Measurements from ENCODE around the gene BRSK2.

The BRSK2 gene

DNA sequence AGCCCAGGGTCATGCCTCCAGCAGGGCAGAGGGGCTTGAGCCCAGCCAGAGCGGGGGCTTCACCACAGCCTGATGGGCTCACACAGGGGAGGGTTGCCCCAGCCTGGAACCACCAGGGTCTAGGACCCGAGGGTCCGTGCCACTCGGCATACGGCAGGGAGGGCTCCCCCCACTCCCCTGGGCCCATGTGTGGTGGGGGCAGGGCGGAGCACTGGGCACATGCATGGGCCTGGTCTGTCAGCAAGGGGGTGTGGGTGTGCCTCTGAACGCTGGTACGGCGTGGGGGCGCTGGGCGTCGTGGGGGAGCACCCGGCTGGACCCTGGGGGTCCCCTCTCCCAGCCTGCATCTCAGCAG is 67.6 kb downstream of the BRSK2 start:
- FAIRE-seq, result no peak
- DNase-seq (ENCODE audit: insufficient read length, low spot score), result no peak
- TF ChIP-seq, protein P1, sequence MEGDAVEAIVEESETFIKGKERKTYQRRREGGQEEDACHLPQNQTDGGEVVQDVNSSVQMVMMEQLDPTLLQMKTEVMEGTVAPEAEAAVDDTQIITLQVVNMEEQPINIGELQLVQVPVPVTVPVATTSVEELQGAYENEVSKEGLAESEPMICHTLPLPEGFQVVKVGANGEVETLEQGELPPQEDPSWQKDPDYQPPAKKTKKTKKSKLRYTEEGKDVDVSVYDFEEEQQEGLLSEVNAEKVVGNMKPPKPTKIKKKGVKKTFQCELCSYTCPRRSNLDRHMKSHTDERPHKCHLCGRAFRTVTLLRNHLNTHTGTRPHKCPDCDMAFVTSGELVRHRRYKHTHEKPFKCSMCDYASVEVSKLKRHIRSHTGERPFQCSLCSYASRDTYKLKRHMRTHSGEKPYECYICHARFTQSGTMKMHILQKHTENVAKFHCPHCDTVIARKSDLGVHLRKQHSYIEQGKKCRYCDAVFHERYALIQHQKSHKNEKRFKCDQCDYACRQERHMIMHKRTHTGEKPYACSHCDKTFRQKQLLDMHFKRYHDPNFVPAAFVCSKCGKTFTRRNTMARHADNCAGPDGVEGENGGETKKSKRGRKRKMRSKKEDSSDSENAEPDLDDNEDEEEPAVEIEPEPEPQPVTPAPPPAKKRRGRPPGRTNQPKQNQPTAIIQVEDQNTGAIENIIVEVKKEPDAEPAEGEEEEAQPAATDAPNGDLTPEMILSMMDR (IDR thresholded peaks at IDR 0.05; ENCODE audit: insufficient read depth, missing control alignments), result no peak

DNA sequence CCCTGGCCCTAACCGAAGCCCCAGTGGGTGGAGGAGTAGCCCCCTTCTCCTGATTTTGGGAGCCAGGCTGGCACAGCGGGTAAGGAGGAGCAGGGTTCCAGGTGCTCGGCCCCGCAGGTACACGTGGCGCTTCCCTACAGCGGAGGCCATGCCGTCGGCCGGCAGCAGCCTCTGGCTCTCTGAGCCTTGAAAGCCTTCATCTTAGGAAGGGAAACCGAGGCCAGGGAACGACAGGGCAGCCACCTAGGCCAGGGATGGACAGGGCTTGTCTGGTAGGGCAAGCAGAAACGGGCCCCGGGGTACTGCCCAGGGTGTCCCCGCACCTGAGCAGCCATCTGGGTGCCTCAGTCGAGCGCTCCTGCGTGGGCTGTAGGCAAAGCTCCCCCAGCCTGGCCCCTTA is 68.1 kb downstream of the BRSK2 start:
- TF ChIP-seq, protein P1 (IDR thresholded peaks at IDR 0.05; ENCODE audit: insufficient read depth, missing control alignments), result no peak
- no peak for DNase-seq (ENCODE audit: insufficient read length, low spot score)
- FAIRE-seq, result no peak

DNA sequence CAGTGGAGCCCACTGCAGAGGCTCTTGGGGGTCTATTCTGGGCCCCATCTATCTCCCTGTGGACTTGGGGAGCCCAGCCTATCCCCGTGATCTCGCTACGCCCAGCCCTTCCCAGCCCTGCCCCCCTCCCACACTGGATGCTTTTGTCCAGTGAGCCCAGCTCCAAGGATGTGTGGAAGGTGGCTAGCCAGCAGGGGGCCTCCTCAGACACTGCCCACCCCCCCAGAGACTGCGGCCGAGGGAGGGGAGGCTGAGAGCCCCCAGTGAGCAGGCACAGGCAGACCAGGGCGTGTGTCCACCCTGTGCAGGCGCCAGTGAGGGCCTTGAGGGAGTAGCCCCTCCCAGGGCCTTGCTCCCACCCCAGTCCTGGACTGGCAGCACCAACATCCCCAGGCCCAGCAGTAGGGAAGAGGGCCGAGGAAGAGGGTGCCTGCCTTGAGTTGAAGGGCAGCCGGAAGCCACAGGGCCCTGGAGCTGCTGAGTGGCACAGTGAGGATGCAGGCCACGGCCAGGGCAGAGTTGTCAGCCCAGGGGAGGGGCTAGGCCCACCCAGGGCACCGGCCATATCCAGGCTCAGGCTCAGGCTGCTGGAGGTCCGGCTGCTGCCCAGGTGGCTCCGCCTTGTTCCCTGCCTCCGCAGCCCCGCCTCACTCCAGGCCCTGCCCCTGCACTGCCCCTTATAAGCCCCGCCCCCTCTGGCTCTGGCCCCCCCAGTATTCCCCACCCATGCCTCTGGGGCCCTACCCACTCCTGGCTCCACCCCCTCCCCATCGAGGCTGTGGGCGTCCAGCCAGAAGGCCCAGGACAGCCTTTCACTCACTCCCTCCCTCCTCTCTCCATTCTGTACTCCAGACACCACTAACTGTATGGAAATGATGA is 68.8 kb downstream of the BRSK2 start:
- TF ChIP-seq, protein P1 (IDR thresholded peaks at IDR 0.05; ENCODE audit: insufficient read depth, missing control alignments), result no peak
- FAIRE-seq (no peak), DNase-seq (ENCODE audit: insufficient read length, low spot score) (no peak)

DNA sequence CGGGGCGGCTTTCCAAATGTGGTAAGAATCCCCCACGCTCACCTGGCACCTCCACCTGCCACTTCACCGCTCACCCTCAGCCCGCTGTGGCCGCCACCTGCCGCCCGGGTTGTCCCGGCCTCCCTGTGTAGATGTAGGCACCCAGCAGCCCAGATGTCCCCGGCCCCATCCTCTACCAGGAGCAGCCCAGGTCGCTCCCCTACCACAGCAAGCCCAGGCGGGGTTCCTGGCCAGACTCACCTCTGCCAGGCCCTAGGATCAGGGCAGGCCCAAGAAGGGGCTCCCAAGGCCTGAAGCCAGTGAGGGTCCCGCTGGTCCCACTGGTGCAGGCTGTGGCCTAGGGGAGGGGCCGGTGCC is 69.5 kb downstream of the BRSK2 start:
- DNase-seq (ENCODE audit: insufficient read length, low spot score) (no peak), FAIRE-seq (no peak)
- TF ChIP-seq, protein P1 (IDR thresholded peaks at IDR 0.05; ENCODE audit: insufficient read depth, missing control alignments), result no peak

DNA sequence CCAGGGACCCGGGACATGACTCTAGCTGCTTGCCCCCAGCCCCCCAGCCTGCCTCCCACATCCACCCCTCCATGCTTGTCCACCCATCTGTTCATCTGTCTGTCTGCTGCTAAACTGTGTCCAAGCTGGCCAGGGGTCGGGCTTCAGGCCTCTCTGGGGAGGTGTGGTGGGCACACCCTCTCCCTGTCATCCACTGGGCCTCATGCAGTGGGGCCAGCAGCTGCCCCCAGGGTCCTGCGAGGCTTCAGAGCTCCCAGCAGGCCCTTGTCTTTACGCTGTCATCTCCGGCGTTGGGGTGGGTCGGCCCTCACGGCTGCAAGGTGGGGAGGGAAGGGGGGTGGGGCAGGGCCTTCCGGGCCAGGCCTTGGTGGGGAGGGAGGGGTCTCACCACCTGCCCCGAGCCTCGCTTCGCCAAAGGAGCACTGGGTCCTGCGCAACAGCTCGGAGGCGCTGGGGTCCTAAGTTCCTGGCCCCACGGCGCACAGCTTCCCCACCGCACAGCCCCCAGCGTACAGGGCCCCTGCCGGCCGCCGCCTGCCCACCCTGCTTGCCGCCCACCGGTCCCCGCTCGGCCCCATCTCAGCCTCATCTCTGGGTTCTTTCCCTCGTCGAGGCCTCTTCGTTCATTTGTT is 70.1 kb downstream of the BRSK2 start:
- TF ChIP-seq, protein P1 (IDR thresholded peaks at IDR 0.05; ENCODE audit: insufficient read depth, missing control alignments), result no peak
- no peak for DNase-seq (ENCODE audit: insufficient read length, low spot score)
- FAIRE-seq, result no peak

DNA sequence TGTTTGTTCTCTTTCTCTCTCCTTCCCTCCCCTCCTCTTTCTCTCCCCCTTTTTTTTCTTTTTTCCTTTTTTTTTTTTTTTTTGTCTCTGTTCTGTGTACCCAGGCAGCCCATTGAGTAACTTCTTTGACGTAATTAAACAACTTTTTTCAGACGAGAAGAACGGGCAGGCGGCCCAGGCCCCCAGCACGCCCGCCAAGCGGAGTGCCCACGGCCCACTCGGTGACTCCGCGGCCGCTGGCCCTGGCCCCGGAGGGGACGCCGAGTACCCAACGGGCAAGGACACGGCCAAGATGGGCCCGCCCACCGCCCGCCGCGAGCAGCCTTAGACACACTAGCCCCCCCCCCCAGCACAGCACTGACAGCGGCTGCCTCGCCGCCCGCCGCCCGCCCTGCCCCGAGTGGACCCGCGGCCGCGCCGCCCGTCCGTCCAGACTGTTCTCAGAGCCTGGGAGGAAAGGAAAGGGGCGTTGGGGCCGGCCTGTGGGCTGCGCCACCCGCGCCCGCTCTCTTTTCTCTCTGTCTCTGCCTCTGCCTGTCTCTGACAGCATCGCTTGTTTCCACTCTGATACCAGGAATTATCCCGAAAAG is 70.8 kb downstream of the BRSK2 start:
- TF ChIP-seq, protein P1 (IDR thresholded peaks at IDR 0.05; ENCODE audit: insufficient read depth, missing control alignments), result no peak
- no peak for FAIRE-seq
- no peak for DNase-seq (ENCODE audit: insufficient read length, low spot score)

All from D721Med (cell line).